NCI-H82 treated with DMSO at 0.1 percent for 48 hours (cell line): ENCODE results near the gene SLIT3.

ENCODE experiments used
- DNase-seq: peaks from one replicate; lab custom pipeline; 2025; ENCODE audit not compliant: unreplicated experiment; lab: John Stamatoyannopoulos, UW

SLIT3 gene

DNA sequence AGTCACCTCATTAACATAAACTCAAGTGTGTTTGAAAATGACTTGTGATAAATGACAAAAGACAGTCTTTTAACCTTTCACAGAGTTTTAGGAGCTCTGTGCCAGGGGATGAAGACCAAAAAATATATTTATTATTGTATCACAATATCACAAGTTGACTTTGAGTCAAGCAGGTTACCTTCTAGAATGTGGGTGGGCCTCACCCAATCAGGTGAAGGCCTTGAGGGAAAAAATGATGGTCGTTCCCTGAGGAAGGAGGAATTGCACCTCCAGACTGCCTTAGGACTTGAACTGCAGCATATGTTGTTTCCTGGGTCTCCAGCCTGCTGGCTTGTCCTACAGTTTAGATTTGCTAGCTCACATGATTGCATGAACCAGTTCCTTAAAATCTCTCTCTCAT lies 680.1 kb downstream of the SLIT3 start:
- no peak for DNase-seq

DNA sequence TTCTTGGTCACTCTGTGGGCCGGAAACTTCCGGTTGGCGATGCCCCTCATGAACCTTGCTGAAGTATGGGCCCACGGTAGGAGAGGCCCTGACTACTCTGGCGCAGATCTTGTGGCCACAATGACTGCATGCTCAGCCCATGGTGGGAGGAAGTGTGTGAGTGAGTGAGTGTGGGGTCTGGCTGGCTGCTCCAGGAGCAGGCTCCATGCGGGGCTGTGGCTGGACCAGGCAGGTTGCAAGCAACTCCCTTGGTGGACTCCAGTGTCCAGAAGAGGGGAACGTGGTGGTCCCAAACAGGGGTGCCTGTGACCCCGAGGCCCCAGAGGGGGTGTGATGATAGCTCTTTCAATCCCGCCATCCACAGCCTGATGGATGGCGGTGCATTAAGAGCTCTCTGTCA lies 686.3 kb downstream of the SLIT3 start:
- no peak for DNase-seq

DNA sequence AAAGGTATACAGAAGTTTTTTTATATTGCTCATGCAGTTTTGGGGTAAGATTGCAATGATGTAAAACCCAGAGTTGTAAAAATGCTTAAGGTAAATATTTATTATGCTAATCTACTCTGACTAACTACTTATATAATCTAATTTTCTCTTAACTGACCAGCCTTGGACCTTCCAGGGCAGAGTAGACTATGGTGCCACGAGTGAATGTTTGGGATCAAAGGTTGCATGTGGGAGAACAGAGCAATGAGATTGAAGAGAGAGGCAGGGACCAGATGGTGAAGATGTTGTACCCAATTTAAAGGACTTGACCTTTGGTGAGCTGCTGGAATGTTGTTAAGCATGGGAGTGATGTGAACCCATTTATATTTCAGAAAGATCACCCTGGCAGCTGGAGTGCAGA lies 686.9 kb downstream of the SLIT3 start:
- no peak for DNase-seq

DNA sequence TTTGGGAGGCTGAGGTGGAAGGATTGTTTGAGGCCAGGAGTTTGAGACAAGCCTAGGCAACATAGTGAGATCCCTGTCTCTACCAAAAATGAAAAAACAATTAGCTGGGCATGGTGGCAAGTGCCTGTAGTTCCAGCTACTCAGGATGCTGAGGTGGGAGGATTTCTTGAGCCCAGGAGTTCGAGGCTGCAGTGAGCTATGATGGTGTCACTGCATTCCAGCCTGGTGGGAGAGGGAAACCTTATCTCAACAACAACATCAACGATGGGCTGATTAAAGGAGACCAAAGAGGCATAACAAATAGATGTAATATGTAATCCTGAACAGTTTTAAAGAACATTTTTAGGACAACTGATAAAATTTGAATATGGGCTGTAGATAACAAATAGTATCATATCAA lies 687.5 kb downstream of the SLIT3 start:
- DNase-seq: no peak

DNA sequence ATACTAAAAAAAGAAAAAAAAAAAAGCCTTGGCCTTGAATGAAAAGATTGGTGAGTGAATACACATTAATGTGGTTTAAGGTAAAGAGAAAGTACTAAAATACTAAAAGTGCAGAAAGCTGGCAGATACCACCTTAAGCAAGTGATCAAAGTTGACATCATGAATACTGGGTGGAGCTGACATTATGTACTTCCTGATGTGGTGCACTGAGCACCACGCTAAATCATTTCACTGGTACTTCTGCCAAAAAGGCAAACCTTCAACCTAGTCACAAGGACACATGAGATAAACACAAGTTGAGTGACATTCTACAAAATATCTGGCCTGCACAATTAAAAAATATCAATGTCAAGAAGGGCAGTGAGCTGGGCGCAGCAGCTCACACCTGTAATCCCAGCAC lies 687.9 kb downstream of the SLIT3 start:
- DNase-seq: no peak

DNA sequence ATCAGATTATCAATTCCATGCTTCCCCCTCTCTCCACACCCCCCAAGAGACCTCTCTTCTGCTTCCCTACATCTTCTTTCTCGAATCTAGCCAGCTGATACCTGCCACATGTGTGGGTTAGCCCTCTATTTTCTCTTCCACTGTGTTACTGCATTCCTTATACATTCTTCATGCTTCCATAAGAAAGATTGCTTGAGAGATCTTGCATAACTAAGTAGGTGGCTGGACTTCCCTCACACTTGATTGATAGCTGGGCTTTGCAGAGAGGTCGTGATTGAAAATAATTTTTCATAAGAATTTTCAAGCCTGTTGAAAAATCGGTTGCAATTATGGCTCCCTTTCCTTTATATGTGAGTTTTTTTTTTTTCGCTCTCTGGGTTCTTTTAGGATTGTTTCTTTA lies 688.8 kb downstream of the SLIT3 start:
- no peak for DNase-seq
